HT1080 (cell line): ENCODE data around the gene DMRTC1. TPM values are rescaled to one million over a fixed set of nuclear protein-coding genes. Genes with fewer than 3 reads are reported as not detected.

Source experiments
- total RNA-seq: library from RNA; depleted of rRNA; stranded (reverse); fragments of >200 nt; shearing (Covaris generic); gene quantifications from 2 replicates; pipeline ENCODE4 v1.2.3, GENCODE V29; 2014; rRNA removed

The DMRTC1 gene
- total RNA-seq, 1 experiment from 2014 or later: not detected

Other genes with a start within 250 kb of the DMRTC1 start
- gene PHKA1, start 229.5 kb downstream of the DMRTC1 start, total RNA-seq: 6.9 and 8.3 TPM in 2 replicates
- gene DMRTC1B, start 166.9 kb downstream of the DMRTC1 start, total RNA-seq: not detected in 2 replicates
- gene FAM236B, start 161.2 kb downstream of the DMRTC1 start, total RNA-seq: not detected in 2 replicates
- not detected in 2 replicates for gene FAM236D, start 135.6 kb downstream of the DMRTC1 start, total RNA-seq
- gene FAM236C, start 31.2 kb downstream of the DMRTC1 start, total RNA-seq: not detected in 2 replicates
- not detected in 2 replicates for gene FAM236A, start 5.6 kb downstream of the DMRTC1 start, total RNA-seq
- gene PABPC1L2B, start 59.1 kb upstream of the DMRTC1 start, total RNA-seq: not detected in 2 replicates
- not detected in 2 replicates for gene PABPC1L2A, start 135.7 kb upstream of the DMRTC1 start, total RNA-seq